8988T (cell line): ENCODE data around the gene ABLIM3.

Experiments
- DNase-seq: peaks from one replicate; pipeline ENCODE4 v3.0.0; 2011

ABLIM3 gene

DNA sequence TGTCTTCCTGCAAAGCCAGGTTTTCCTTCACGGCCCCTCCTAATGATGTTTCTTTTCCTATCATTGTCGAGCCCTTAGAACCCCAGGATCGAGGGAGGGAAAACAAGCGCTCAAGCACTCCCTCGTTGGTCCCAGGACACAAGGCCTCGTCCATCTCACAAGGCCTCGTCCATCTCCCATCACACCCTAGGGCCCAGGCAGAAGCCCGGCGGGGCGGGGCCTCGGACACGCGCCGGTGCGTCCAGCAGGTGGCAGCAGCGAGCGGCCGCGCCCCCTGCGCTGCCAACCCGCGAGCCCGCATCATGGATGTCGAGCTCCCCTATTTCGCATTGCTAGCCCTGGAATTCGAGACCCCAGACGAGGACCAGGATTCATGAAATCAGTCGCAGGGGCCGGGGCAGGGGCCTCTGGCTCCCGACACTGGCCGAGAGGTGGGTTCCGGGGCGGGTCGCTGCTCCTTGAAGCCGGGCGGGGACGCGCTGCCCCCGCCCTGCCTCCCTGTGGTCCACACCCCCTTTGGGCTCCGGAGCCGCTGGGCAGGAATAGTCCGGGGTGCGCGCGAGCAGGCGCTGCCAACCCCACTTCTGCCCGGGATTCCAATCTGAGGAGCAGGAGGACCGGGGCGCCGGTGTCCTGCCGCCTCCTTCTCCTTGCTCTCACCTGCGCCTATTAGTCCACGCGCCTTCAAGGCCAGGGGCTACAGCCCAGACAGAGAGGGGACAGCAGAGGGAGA, at the start of gene ABLIM3:
TSS of gene ABLIM3 (plus strand) at position 270 of the 733 bp plus-strand sequence. CDS start 603 bp downstream, outside the sequence.
- DNase-seq: peak; percentile 80

- no peak for DNase-seq
Observed at GRCh38 chr5:149093625-149094024, 47.7 kb upstream of the ABLIM3 start.

- no peak for DNase-seq
Observed at GRCh38 chr5:149094996-149095395, 46.3 kb upstream of the ABLIM3 start.

DNA sequence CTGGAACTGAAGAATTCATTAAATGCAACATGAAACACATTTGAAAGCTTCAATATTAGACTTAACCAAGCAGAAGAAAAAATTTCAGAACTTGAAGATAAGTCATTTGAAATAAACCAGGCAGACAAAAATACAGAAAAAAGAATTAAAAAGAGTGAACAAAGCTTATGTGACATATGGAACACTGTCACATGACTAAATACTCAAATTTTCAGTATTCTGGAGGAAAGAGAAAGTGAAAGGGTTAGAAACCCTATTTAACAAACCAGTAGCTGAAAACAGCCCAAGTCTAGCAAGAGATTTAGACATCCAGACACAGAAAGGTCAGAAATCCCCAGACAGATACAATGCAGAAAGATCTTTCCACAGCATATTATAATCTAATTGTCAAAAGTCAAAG, 41.4 kb upstream of the ABLIM3 start:
- DNase-seq: no peak

- DNase-seq: no peak
Observed at GRCh38 chr5:149100331-149100730, 41.0 kb upstream of the ABLIM3 start.

DNA sequence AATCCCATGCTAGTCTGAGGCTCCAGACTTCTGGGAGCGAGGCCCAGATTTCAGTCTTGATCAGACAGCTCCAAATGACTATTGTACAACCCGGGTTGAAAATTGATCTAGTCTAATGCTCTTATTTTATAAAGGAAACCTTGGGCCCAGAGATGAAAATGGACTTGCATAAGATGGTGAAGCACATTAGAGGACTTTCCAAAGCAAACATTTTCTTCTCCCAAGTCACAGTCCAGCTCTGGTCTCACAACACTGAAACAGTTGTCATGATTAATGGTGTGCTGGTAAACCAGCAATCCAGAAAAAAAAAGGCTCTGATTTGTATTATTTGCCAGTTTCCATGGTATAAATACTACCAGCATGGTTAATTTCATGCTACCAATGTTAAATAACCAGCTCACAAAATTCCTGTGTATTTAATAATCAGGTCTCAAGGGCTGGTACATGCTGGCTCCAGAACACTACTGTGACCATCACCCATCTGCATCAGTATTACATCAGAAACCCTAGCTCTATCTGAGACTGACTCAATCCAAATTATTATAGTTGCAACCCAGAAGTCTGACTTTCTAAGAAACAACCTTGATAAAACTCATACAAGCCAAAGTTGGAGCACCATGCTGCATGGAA, 32.5 kb upstream of the ABLIM3 start:
- DNase-seq: no peak

- DNase-seq: no peak
Observed at GRCh38 chr5:149110406-149110805, 30.9 kb upstream of the ABLIM3 start.

- no peak for DNase-seq
Observed at GRCh38 chr5:149113669-149114068, 27.6 kb upstream of the ABLIM3 start.

- no peak for DNase-seq
Observed at GRCh38 chr5:149114403-149115312, 26.6 kb upstream of the ABLIM3 start.

GRCh38 chr5:149117970-149118369, 23.3 kb upstream of the ABLIM3 start:
- DNase-seq: no peak

GRCh38 chr5:149118463-149118862, 22.8 kb upstream of the ABLIM3 start:
- no peak for DNase-seq

GRCh38 chr5:149121145-149121544, 20.1 kb upstream of the ABLIM3 start:
- no peak for DNase-seq

- no peak for DNase-seq
Observed at GRCh38 chr5:149123211-149123610, 18.1 kb upstream of the ABLIM3 start.

- peak; percentile 37 for DNase-seq
Observed at GRCh38 chr5:149125386-149125891, 15.9 kb upstream of the ABLIM3 start.

DNA sequence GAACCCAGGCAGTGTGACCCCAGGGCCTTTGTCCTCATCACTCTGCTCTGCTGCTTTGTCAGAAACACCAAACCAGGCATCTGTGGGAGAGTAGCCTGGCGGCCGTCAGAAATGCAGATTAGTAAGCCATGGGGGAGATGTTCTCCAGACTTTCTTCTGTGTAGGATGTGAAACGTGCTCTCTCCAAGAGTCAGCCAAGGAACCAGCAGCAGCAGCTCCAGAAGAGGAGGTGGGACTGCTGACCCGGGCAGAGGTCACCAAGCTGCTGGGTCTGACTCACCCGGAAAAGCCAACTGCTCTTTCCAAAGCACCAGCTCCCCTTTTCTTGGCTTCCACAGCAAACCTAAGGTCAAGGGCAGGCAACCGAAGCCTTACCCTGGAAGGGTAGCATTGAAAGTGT, 14.4 kb upstream of the ABLIM3 start:
- no peak for DNase-seq

DNA sequence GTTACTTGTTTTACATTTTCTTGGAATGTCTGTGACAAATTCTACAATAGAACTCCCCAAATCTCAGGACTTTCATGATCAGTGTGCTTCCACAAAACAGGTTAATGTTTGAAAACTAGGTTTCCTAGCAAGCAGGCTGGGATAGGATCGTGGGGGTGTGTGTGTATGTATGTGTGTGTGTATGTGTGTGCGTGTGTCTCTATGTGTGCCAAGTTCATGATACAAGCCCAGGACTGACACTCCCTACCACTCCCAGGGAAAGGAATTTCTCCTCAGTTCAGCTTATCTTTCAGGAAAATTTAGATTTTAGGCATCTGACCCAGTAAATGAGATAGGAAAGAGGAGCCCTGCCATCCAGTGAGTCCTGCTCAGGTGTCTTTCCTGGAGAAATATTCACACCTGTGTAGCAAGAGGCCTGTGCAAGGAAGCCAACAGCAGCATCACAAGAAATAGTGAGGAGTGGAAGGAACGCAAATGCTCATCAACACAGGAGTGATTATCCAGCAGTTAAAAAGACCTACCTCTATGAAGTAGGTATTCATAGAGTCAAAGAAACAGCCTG, 13.8 kb upstream of the ABLIM3 start:
- no peak for DNase-seq

DNA sequence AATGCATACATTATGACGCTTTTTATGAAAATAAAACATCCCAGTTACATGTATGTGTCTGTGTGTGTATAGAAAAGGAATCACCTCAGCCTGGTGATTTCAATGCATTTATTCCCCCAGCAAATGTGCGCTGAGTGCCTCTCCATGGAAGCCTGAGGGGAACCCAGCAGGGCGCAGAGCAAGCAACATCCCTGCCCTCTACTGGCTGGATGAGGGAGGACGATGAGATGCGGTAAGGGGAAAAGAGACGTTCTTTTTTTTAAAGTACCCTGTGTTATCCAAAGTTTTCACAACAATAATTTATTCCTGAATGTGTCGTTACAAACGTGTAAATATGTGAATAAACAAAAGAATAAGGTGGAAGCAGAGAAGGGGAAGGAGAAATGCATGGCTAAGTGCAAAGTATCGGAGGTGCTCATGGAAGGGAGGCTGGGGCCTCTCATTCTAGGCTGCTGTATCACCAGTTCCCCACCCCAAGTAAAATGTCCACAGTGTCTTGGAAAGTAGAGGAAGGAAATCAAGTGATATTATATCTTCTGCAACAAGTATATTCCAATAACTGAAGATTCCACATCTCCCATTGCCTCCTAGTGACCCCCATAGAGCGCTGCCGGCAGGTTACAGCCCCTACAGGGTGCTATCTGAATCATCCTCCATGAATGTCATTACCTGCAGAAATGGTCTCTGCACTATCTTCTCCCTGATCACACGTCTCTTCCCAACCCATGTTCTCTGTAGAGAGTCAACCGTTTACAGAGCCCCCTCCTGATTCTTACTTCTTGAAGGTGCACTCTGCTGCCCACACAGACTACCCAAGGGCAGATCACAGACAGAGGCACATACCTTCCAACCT, 13.0 kb upstream of the ABLIM3 start:
- DNase-seq: peak; percentile 43

DNA sequence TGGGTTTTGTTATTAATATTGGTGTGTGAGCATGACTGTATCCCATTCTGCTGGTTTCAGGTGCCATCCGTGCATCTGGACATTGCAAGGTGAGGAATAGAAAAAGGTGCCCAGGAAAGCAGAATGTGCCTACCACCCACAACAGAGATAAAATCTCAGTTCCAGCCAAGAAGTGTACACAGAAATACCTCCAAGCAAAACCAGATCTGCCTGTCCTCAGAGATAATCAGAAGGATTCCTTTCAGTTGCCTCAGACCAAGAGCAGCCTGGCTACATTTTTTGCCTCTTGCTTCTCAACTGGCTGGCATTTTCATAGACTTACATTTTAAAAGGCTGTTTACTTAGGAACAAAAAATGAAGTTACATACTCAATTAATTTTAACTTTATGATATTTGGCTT, 12.1 kb upstream of the ABLIM3 start:
- DNase-seq: no peak

DNA sequence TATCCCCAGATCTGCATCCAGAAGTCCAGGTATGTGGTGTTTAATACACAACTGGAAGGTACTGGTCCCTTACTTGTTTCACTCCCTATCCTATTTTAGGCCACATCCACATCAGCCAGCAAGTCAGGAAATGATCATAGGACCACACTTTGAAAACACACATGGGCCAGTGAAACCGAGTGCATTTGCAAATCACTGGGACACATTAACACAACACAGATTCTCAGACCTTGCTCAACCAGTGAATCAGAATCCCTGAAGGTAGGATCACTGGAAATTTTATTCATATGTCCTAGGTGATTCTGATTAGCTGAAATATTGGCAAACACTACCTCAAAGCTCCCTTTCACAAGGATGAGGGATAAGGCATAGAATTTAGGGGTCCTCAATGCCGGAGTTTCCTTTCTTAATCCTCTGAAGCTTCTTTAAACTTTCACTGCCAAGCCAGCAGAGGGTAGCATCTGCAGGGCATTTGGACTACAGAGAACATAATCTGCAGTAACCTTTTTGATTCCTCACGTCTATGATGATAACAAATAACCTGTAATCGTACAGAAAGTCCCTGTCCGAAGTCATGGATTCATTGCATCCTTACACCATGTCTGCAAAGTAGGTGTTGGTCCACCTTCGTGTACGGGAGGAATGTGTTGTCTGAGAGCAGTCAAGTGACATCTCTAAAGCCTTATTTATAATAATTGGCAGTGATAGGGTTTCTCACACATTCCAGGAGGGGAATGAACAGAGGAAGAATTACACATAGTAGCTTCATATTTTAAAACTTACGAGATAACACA, 11.0 kb upstream of the ABLIM3 start:
- DNase-seq: peak; percentile 27

DNA sequence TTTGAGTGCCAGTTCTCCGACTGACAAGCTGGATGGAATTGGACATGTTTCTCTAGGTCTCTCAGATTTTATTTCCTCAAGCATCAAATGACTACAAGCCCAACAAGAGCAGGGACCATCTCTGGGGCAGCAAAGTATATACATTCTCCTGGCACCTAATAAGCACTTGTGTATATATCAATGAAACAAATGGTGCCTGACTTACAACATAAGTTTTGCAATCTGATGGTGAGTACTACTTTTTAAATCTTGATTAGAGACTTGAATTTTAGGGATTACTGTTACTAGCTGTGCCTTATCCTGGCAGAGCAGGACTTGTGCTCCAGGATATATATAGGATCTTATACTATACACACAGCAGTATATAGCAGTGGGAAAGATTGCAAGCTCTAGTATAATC, 8.8 kb upstream of the ABLIM3 start:
- DNase-seq: no peak
